ENCODE measurements around the gene HOMER2. TPM values are rescaled to one million over a fixed set of nuclear protein-coding genes. Genes with fewer than 3 reads are reported as not detected.

HOMER2 gene
- total RNA-seq, 4 donors from 2014 or later: 81.4 to 120 (median 99.2) TPM

- Histone ChIP-seq H3K9me3 (no peaks in the 10 kb centered on the region), H3K4me3 (no peak overlapping the region), H3K27ac (peak overlapping the region; percentile 42), H3K27me3 (no peaks in the 10 kb centered on the region), H3K36me3 (no peaks in the 10 kb centered on the region), H3K4me1 (peaks cover 12% of the 10 kb centered on the region)
- no peak for TF ChIP-seq EP300 (IDR thresholded peaks at IDR 0.05)
- TF ChIP-seq CTCF (IDR thresholded peaks at IDR 0.05): no peak
- TF ChIP-seq POLR2AphosphoS5 (IDR thresholded peaks at IDR 0.05): no peak
- no peak for TF ChIP-seq POLR2A (IDR thresholded peaks at IDR 0.05)
- WGBS: 92% methylated on average over 13 of the region's 13 CpGs
- DNase-seq (ENCODE audit: low spot score in 2 of 2): no peak
Measured at GRCh38 chr15:82916161-82916952, 36.2 kb downstream of the HOMER2 start.

- no peaks in the 10 kb centered on the region for H3K27me3 ChIP-seq
- 80% methylated on average over 2 of the region's 2 CpGs for WGBS
- no peak overlapping the region for H3K4me3 ChIP-seq
- H3K36me3 ChIP-seq: no peaks in the 10 kb centered on the region
- peaks cover 9% of the 10 kb centered on the region for H3K4me1 ChIP-seq
- TF ChIP-seq EP300 (IDR thresholded peaks at IDR 0.05): no peak
- TF ChIP-seq CTCF (IDR thresholded peaks at IDR 0.05): no peak
- no peak for TF ChIP-seq POLR2AphosphoS5 (IDR thresholded peaks at IDR 0.05)
- no peak for TF ChIP-seq POLR2A (IDR thresholded peaks at IDR 0.05)
- no peak overlapping the region for H3K27ac ChIP-seq
- DNase-seq (ENCODE audit: low spot score in 2 of 2): no peak
- H3K9me3 ChIP-seq: peaks cover 2% of the 10 kb centered on the region
Measured at GRCh38 chr15:82914396-82914795, 38.1 kb downstream of the HOMER2 start.

GRCh38 chr15:82911458-82911857 lies 41.1 kb downstream of the HOMER2 start:
- Histone ChIP-seq H3K4me3 (no peak overlapping the region), H3K27me3 (no peaks in the 10 kb centered on the region), H3K36me3 (no peaks in the 10 kb centered on the region), H3K4me1 (no peaks in the 10 kb centered on the region), H3K27ac (no peak overlapping the region), H3K9me3 (peaks cover 16% of the 10 kb centered on the region)
- no peak for TF ChIP-seq POLR2AphosphoS5 (IDR thresholded peaks at IDR 0.05)
- no peak for TF ChIP-seq EP300 (IDR thresholded peaks at IDR 0.05)
- TF ChIP-seq CTCF (IDR thresholded peaks at IDR 0.05): no peak
- TF ChIP-seq POLR2A (IDR thresholded peaks at IDR 0.05): no peak
- 92% methylated on average over 4 of the region's 4 CpGs for WGBS
- no peak for DNase-seq (ENCODE audit: low spot score in 2 of 2)

- DNase-seq (ENCODE audit: low spot score in 2 of 2): no peak
- Histone ChIP-seq H3K9me3 (peaks cover 16% of the 10 kb centered on the region), H3K4me1 (no peaks in the 10 kb centered on the region), H3K4me3 (no peak overlapping the region), H3K27ac (no peak overlapping the region), H3K27me3 (no peaks in the 10 kb centered on the region), H3K36me3 (no peaks in the 10 kb centered on the region)
- TF ChIP-seq CTCF (IDR thresholded peaks at IDR 0.05): no peak
- no peak for TF ChIP-seq POLR2AphosphoS5 (IDR thresholded peaks at IDR 0.05)
- TF ChIP-seq POLR2A (IDR thresholded peaks at IDR 0.05): no peak
- WGBS: 66% methylated on average over 4 of the region's 4 CpGs
Measured at GRCh38 chr15:82910721-82911120, 41.8 kb downstream of the HOMER2 start.

GRCh38 chr15:82909080-82909815 lies 43.3 kb downstream of the HOMER2 start:
- Histone ChIP-seq H3K27me3 (no peaks in the 10 kb centered on the region), H3K9me3 (peaks cover 16% of the 10 kb centered on the region), H3K4me3 (no peak overlapping the region), H3K4me1 (no peaks in the 10 kb centered on the region), H3K36me3 (no peaks in the 10 kb centered on the region), H3K27ac (no peak overlapping the region)
- no peak for DNase-seq (ENCODE audit: low spot score in 2 of 2)
- TF ChIP-seq POLR2AphosphoS5 (IDR thresholded peaks at IDR 0.05) (no peak), CTCF (IDR thresholded peaks at IDR 0.05) (no peak), EP300 (IDR thresholded peaks at IDR 0.05) (no peak), POLR2A (IDR thresholded peaks at IDR 0.05) (no peak)
- 94% methylated on average over 6 of the region's 6 CpGs for WGBS

All from suprapubic skin (tissue), 4 donors.